Colonic mucosa (tissue), 4 donors: ENCODE data around the gene STRN4. TPM values are rescaled to one million over a fixed set of nuclear protein-coding genes. Genes with fewer than 3 reads are reported as not detected.

ENCODE experiments used
- DNase-seq: peaks from one replicate; pipeline ENCODE4 v3.0.0-alpha.2; 2020
- H3K27ac ChIP-seq: fragments of 200-600 bp; one replicate; pipeline ENCODE4 v1.8.0; 2021
- H3K27me3 ChIP-seq: fragments of 200-600 bp; one replicate; pipeline ENCODE4 v1.8.0; 2021
- H3K36me3 ChIP-seq: fragments of 200-600 bp; one replicate; pipeline ENCODE4 v1.8.0; 2021
- H3K4me1 ChIP-seq: fragments of 200-600 bp; one replicate; pipeline ENCODE4 v1.8.0; 2021; ENCODE audit warnings: mild to moderate bottlenecking
- H3K4me3 ChIP-seq: fragments of 200-600 bp; one replicate; pipeline ENCODE4 v1.8.0; 2021
- H3K9ac ChIP-seq, 2 donors: one replicate each; pipeline ENCODE4 v1.7.0; 2013; ENCODE audit warnings: control low read depth in 2 of 2, low read depth in 2 of 2, low read length in 2 of 2
- H3K9me3 ChIP-seq: fragments of 200-600 bp; one replicate; pipeline ENCODE4 v1.8.0; 2021
- CTCF ChIP-seq: fragments of 200-600 bp; IDR thresholded peaks from one replicate; pipeline ENCODE4 v1.8.0; 2022; ENCODE audit warnings: antibody characterized with exemption, mild to moderate bottlenecking
- intact Hi-C: fragments of 100-400 bp; cut with DNase I; formaldehyde crosslinking; loops from one replicate; pipeline ENCODE4 v1.14.1; 2022
- total RNA-seq, 2 donors: library from RNA; stranded (reverse); fragmentation: NEBNext Ultra II Directional in 1 of 2; extraction: Animal tissue kit (Norgen Biotek cat#: 25700) in 1 of 2; gene quantifications; one replicate each; pipeline ENCODE4 v1.2.1, GENCODE V29; 2021
- donor health status: healthy.
- donor health status: DM: no; HTN: no; CAD: no.
- donor health status: DM: no; HTN: no; CAD: no.

Gene STRN4
- total RNA-seq, 2 donors from 2014 or later, result 56.5 to 90.0 TPM

- H3K4me1 ChIP-seq, result no peaks in the 10 kb centered on the region
- H3K9ac ChIP-seq, result no peak overlapping the region
- H3K36me3 ChIP-seq, result peaks cover 3% of the 10 kb centered on the region
- DNase-seq, result no peak
- no peak for TF ChIP-seq CTCF
- no peak overlapping the region for H3K4me3 ChIP-seq
- H3K27me3 ChIP-seq, result no peaks in the 10 kb centered on the region
- intact Hi-C loops, result no loop called here
- no peaks in the 10 kb centered on the region for H3K9me3 ChIP-seq
- no peak overlapping the region for H3K27ac ChIP-seq
Observed at GRCh38 chr19:46742926-46743480, 3.2 kb downstream of the STRN4 start.

GRCh38 chr19:46741447-46741846 is 4.8 kb downstream of the STRN4 start:
- Histone ChIP-seq H3K27ac (no peak overlapping the region), H3K4me3 (no peak overlapping the region), H3K4me1 (no peaks in the 10 kb centered on the region), H3K27me3 (no peaks in the 10 kb centered on the region), H3K9ac (no peak overlapping the region), H3K36me3 (peaks cover 7% of the 10 kb centered on the region), H3K9me3 (no peaks in the 10 kb centered on the region)
- DNase-seq, result no peak
- no peak for TF ChIP-seq CTCF
- intact Hi-C loops, result no loop called here

GRCh38 chr19:46739290-46739771 is 6.9 kb downstream of the STRN4 start:
- H3K27ac ChIP-seq, result no peak overlapping the region
- no peak for DNase-seq
- no peaks in the 10 kb centered on the region for H3K4me1 ChIP-seq
- peaks cover 20% of the 10 kb centered on the region for H3K36me3 ChIP-seq
- H3K9me3 ChIP-seq, result no peaks in the 10 kb centered on the region
- H3K9ac ChIP-seq, result no peak overlapping the region
- no peak for TF ChIP-seq CTCF
- no peaks in the 10 kb centered on the region for H3K27me3 ChIP-seq
- H3K4me3 ChIP-seq, result no peak overlapping the region
- intact Hi-C loops, result no loop called here

GRCh38 chr19:46737761-46738171 is 8.5 kb downstream of the STRN4 start:
- DNase-seq, result no peak
- H3K27ac ChIP-seq, result no peak overlapping the region
- H3K9ac ChIP-seq, result no peak overlapping the region
- H3K27me3 ChIP-seq, result no peaks in the 10 kb centered on the region
- H3K9me3 ChIP-seq, result no peaks in the 10 kb centered on the region
- no peaks in the 10 kb centered on the region for H3K4me1 ChIP-seq
- intact Hi-C loops, result no loop called here
- H3K36me3 ChIP-seq, result peaks cover 22% of the 10 kb centered on the region
- no peak for TF ChIP-seq CTCF
- H3K4me3 ChIP-seq, result no peak overlapping the region

- no peak overlapping the region for H3K27ac ChIP-seq
- H3K27me3 ChIP-seq, result no peaks in the 10 kb centered on the region
- intact Hi-C loops, result no loop called here
- TF ChIP-seq CTCF, result no peak
- H3K36me3 ChIP-seq, result peaks cover 27% of the 10 kb centered on the region
- no peak overlapping the region for H3K9ac ChIP-seq
- H3K4me3 ChIP-seq, result no peak overlapping the region
- DNase-seq, result no peak
- no peaks in the 10 kb centered on the region for H3K9me3 ChIP-seq
- H3K4me1 ChIP-seq, result no peaks in the 10 kb centered on the region
Observed at GRCh38 chr19:46737298-46737654, 9.0 kb downstream of the STRN4 start.
